BLaER1 (cell line): ENCODE results near the gene FBXW11.
"Not testable (repeated sequence)": the region's sequence is repeated elsewhere in the genome, so short reads cannot be mapped to it uniquely, and the experiment has no call there.

Experiments used
- H3K27ac ChIP-seq: shearing (Covaris generic); formaldehyde crosslinking; 2 replicates; pipeline ENCODE4 v1.8.1; 2022
- H3K27me3 ChIP-seq: shearing (Covaris generic); formaldehyde crosslinking; 2 replicates; pipeline ENCODE4 v1.8.1; 2022
- H3K36me3 ChIP-seq: shearing (Covaris generic); formaldehyde crosslinking; 2 replicates; pipeline ENCODE4 v1.8.1; 2022
- H3K4me1 ChIP-seq: shearing (Covaris generic); formaldehyde crosslinking; 2 replicates; pipeline ENCODE4 v1.8.1; 2022
- H3K4me2 ChIP-seq: shearing (Covaris generic); formaldehyde crosslinking; 2 replicates; pipeline ENCODE4 v1.8.1; 2022
- H3K4me3 ChIP-seq: shearing (Covaris generic); formaldehyde crosslinking; 2 replicates; pipeline ENCODE4 v1.8.1; 2022
- H3K9ac ChIP-seq: shearing (Covaris generic); formaldehyde crosslinking; 2 replicates; pipeline ENCODE4 v1.8.1; 2022
- H3K9me3 ChIP-seq: shearing (Covaris generic); formaldehyde crosslinking; 2 replicates; pipeline ENCODE4 v1.8.1; 2022
- H4K20me1 ChIP-seq: shearing (Covaris generic); formaldehyde crosslinking; 2 replicates; pipeline ENCODE4 v1.8.1; 2022
- Cebpa-rat ChIP-seq: shearing (Covaris generic); IDR thresholded peaks from 2 replicates; pipeline ENCODE4 v1.8.1; 2022

The FBXW11 gene

DNA sequence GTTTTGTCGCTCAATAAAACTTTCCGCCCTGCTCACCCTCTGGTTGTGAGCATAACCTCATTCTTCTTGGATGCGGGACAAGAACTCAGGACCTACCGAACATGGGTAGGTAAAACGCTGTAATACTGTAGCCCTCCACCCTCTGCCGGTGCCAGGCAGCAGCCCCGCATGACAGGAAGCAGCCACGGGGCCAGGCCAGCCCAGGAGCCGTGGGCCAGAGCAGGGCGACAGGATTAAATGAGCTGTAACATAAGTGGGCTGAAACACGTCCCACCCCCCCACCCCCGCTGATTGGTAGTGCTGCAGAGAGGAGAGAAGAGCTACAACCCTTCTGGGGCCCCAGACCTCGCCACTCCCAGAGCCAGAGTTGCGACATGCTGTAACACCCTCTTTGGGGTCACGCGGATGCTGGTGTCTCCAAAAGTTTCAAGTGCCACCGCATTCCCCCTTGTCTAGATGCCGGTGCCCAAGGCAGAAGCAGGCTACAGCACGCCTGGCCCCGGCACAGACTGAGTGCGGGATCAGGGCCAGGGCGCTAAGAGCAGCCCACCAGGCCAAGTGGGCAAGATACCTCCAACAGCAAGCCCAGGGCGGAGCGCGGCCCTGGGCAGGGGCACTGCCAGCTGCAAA lies 81.8 kb downstream of the FBXW11 start:
- H3K9me3 ChIP-seq, result peaks cover 31% of the 10 kb centered on the region
- TF ChIP-seq Cebpa-rat, result no peak
- peaks cover 23% of the 10 kb centered on the region for H3K36me3 ChIP-seq
- H3K4me2 ChIP-seq, result no peak overlapping the region
- H3K9ac ChIP-seq, result no peak overlapping the region
- no peak overlapping the region for H3K4me3 ChIP-seq
- H3K27me3 ChIP-seq, result no peaks in the 10 kb centered on the region
- no peak overlapping the region for H3K27ac ChIP-seq
- H3K4me1 ChIP-seq, result no peaks in the 10 kb centered on the region
- H4K20me1 ChIP-seq, result peaks cover 59% of the 10 kb centered on the region

DNA sequence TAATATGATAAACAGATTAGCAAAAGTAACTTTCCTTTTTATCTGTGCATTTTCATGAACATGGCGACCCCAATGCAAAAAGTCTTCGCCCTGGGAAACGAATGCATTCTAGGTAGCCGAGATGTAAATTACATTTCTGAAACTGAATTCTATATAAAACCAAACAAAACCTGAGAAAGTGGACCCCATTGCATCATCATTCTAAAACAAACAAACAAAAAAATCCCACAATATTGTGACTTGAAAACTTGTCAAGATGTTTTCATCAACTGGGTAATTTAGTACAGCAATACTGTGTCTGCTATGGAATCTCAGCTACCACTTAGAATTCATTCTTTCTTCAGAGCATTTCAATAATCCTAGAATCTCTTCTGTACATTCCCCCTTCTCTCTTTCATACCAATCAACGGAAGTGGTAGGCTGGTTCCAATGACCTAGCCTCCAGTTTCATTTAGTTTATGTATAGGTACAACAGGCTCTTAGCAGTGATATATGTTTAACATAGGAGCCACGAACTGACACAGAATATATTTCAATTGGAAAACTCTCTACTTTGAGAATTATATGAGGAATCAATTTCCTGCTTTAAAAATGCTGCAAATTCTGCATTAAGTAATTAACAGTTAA lies 85.6 kb downstream of the FBXW11 start:
- peaks cover 17% of the 10 kb centered on the region for H3K36me3 ChIP-seq
- H3K4me2 ChIP-seq, result no peak overlapping the region
- H3K4me3 ChIP-seq, result no peak overlapping the region
- peaks cover 23% of the 10 kb centered on the region for H3K9me3 ChIP-seq
- H3K4me1 ChIP-seq, result no peaks in the 10 kb centered on the region; the same call in 1 of the 2 replicates
- H3K27ac ChIP-seq, result no peak overlapping the region
- no peaks in the 10 kb centered on the region for H3K27me3 ChIP-seq
- no peak overlapping the region for H3K9ac ChIP-seq
- H4K20me1 ChIP-seq, result peaks cover 72% of the 10 kb centered on the region
- no peak for TF ChIP-seq Cebpa-rat

DNA sequence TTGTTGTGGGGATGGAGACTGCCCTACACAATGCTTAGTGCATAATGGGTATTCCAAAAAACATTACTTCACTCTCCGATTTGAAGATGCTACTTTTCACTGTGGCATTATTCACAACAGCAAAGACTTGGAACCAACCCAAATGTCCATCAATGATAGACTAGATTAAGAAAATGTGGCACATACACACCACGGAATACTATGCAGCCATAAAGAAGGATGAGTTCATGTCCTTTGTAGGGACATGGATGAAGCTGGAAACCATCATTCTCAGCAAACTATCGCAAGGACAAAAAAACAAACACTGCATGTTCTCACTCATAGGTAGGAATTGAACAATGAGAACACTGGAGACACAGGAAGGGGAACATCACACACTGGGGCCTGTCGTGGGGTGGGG lies 90.7 kb downstream of the FBXW11 start:
- H3K9ac ChIP-seq, H3K36me3 ChIP-seq, H3K4me3 ChIP-seq, H3K27ac ChIP-seq, H3K9me3 ChIP-seq, H3K27me3 ChIP-seq, H3K4me2 ChIP-seq: not testable (repeated sequence)
- Histone ChIP-seq H3K4me1 (peaks cover 17% of the 10 kb centered on the region), H4K20me1 (peaks cover 100% of the 10 kb centered on the region)

DNA sequence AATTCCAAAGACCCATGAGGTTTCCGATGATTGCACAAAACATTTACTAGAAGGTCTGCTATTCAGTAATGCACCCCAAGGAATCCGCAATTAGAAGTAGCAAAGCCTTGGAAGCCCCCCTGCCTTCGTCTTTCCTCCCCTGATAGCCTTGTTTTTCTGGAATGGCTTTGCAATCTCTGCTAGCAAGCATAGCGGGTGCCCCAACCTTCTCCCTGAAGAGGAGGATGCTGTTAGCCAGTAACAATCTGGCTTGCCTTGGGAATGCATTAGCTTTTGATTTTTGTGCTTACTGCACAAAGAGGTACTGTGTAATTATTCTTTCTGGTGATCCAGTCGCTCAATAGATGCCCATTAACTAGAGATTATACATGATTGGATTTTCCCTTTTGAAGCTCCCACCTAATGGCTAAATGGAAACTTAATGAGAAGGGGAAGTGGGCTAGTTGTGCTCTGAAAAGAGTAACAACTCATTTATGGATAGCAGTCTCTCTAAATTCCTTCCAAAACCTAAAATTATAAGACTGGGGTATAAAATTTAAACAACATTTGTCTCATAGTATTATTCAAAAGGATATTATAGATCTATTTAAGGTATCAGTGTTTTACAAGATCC lies 91.6 kb downstream of the FBXW11 start:
- peaks cover 100% of the 10 kb centered on the region for H4K20me1 ChIP-seq
- H3K9ac ChIP-seq, result no peak overlapping the region
- H3K27me3 ChIP-seq, result no peaks in the 10 kb centered on the region
- no peaks in the 10 kb centered on the region for H3K9me3 ChIP-seq
- TF ChIP-seq Cebpa-rat, result no peak
- H3K4me1 ChIP-seq, result peaks cover 17% of the 10 kb centered on the region
- no peak overlapping the region for H3K4me2 ChIP-seq
- peaks cover 7% of the 10 kb centered on the region for H3K36me3 ChIP-seq
- no peak overlapping the region for H3K27ac ChIP-seq
- no peak overlapping the region for H3K4me3 ChIP-seq

DNA sequence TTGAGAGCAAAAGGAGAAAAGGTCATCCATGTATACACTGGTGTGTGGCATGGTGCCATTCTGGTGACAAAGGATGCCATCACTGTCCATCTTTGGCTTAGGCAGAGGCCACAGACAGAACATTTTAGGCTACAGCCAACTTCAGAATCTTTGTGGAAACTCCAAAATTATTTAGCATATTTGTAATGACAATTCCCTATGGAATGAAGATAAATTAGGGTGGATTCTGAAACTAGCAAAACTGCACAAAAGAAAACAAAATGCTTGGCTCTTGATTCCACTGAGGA lies 92.5 kb downstream of the FBXW11 start:
- no peak overlapping the region for H3K9ac ChIP-seq
- peak overlapping the region; percentile 12 for H3K4me2 ChIP-seq
- H3K9me3 ChIP-seq, result no peaks in the 10 kb centered on the region
- H4K20me1 ChIP-seq, result peaks cover 100% of the 10 kb centered on the region
- no peak overlapping the region for H3K4me3 ChIP-seq
- H3K4me1 ChIP-seq, result peaks cover 17% of the 10 kb centered on the region
- no peaks in the 10 kb centered on the region for H3K27me3 ChIP-seq
- peaks cover 16% of the 10 kb centered on the region for H3K36me3 ChIP-seq
- no peak overlapping the region for H3K27ac ChIP-seq
- no peak for TF ChIP-seq Cebpa-rat

DNA sequence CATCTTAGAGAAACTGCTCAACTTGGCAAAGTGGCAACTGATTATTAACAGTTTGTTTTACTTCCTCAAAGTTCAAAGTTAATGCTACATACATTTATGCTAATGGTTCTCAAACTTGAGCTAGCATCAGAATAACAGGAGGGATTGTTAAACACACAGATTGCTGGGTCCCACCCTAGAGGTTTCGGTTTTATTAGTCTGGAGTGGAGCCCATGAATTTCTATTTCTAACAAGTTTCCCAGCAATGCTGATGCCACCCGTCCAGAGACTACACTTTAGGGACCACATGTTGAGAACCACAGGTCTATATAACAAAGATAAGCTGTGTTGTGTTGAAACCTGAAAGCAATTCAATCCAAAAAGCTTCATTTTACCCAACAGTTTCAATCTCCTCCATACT lies 95.3 kb downstream of the FBXW11 start:
- H3K9ac ChIP-seq, result no peak overlapping the region
- H3K27ac ChIP-seq, result no peak overlapping the region
- no peaks in the 10 kb centered on the region for H3K9me3 ChIP-seq
- H4K20me1 ChIP-seq, result peaks cover 100% of the 10 kb centered on the region
- no peak overlapping the region for H3K4me2 ChIP-seq
- H3K36me3 ChIP-seq, result peaks cover 21% of the 10 kb centered on the region
- no peak overlapping the region for H3K4me3 ChIP-seq
- TF ChIP-seq Cebpa-rat, result no peak
- no peaks in the 10 kb centered on the region for H3K27me3 ChIP-seq
- H3K4me1 ChIP-seq, result peaks cover 30% of the 10 kb centered on the region

DNA sequence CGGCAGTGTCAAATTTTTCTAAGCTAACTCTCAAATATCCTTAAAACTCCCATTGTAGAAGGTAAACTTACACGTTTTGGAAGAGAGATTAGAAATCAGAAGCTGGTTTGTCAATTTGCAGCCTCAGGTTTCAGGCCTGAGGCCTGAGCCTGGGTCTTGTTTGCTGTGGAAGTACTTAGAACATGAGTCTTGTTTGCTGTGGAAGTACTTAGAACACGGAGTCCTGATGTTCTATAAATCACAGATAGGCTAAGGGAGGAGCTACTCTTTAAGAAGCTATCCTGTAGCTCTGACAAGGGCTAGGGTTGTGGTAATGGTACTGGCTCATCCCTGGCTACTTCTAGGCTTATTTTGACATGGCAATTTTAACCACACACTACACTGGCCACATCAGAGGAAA lies 97.8 kb downstream of the FBXW11 start:
- no peaks in the 10 kb centered on the region for H3K27me3 ChIP-seq
- no peak overlapping the region for H3K4me2 ChIP-seq
- peaks cover 100% of the 10 kb centered on the region for H4K20me1 ChIP-seq
- H3K4me3 ChIP-seq, result no peak overlapping the region
- peaks cover 24% of the 10 kb centered on the region for H3K36me3 ChIP-seq
- H3K9me3 ChIP-seq, result no peaks in the 10 kb centered on the region
- peaks cover 41% of the 10 kb centered on the region for H3K4me1 ChIP-seq
- no peak for TF ChIP-seq Cebpa-rat
- H3K27ac ChIP-seq, result no peak overlapping the region
- H3K9ac ChIP-seq, result no peak overlapping the region

DNA sequence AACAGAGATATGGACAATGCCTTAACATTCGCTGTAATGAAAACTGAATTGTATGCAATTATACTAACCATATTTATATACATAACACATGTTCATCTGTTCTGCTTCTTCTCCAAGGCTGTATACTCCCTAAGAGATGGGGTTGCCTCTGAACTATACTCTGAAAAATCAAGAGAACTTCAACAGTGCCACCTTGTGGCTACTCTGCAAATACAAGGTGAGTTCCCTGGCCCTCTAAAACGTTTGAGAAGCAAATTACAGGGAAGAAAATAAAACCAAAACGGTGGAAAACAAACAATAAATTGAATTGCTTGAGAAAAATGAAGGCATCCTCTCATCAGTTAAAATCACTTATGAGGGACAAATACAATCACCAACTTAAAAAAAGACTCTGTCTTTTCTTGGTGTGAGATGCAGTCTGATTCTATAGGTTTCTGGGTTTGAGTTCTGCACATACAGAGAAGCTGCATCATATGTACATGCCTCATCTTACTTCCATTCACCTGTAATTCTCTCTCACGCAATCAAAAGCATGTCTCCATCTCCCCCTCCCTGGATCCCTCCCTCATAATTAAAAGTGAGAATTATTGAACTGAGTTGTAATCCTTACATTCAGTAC lies 98.6 kb downstream of the FBXW11 start:
- no peak for TF ChIP-seq Cebpa-rat
- no peak overlapping the region for H3K9ac ChIP-seq
- no peak overlapping the region for H3K27ac ChIP-seq
- no peaks in the 10 kb centered on the region for H3K27me3 ChIP-seq
- no peak overlapping the region for H3K4me3 ChIP-seq
- peaks cover 30% of the 10 kb centered on the region for H3K36me3 ChIP-seq
- peaks cover 100% of the 10 kb centered on the region for H4K20me1 ChIP-seq
- H3K4me2 ChIP-seq, result no peak overlapping the region
- no peaks in the 10 kb centered on the region for H3K9me3 ChIP-seq
- H3K4me1 ChIP-seq, result peaks cover 34% of the 10 kb centered on the region

DNA sequence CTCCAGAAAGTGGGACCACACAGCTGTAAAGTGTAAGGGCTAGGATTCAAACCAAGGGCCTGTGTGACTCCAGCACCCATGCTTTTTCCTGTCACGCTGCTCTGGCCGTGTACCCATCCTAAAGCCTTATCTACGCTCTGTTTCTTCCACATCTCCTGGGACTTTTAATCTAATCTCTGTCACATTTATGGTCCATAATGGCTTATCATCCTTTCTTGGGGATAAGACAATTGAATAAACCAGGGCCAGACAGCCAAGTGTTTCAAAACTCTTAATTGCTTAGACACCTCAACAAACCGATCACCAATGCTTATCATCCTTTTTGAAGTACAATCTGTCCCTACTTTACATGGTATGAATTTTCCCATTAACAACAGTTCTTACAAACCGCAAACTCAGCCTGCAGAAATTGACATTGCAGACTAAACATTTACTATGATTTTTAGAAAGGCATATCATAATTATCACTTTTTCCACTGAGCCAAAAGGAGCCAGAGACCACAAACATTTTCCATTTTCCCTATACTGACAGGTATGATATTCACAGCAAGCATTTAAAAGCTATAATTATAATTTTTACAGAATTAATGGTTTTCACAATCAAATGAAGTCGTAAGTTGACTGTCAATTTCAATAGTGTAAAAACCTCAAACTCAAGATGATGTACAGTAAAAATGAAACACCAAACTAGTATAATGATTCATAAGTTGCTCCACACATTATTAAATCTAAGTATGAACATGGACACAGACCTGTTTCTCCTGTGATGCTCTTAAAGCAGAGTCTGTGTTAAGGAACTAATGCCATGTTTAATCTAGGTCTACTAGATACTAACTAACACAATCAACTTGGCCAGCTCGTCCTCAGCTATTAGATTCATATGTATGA lies 99.5 kb downstream of the FBXW11 start:
- TF ChIP-seq Cebpa-rat, result no peak
- no peak overlapping the region for H3K27ac ChIP-seq
- no peak overlapping the region for H3K4me3 ChIP-seq
- no peaks in the 10 kb centered on the region for H3K9me3 ChIP-seq
- H3K27me3 ChIP-seq, result no peaks in the 10 kb centered on the region
- peaks cover 31% of the 10 kb centered on the region for H3K36me3 ChIP-seq
- H4K20me1 ChIP-seq, result peaks cover 100% of the 10 kb centered on the region
- peak overlapping the region; percentile 38; the same call in 1 of the 2 replicates for H3K9ac ChIP-seq
- H3K4me1 ChIP-seq, result peaks cover 34% of the 10 kb centered on the region
- H3K4me2 ChIP-seq, result peak overlapping the region; percentile 68
